ENCODE measurements around the gene ASPG. TPM values are rescaled to one million over a fixed set of nuclear protein-coding genes. Genes with fewer than 3 reads are reported as not detected.

The ASPG gene
- total RNA-seq, 2 experiments from 2014 or later = not detected

DNA sequence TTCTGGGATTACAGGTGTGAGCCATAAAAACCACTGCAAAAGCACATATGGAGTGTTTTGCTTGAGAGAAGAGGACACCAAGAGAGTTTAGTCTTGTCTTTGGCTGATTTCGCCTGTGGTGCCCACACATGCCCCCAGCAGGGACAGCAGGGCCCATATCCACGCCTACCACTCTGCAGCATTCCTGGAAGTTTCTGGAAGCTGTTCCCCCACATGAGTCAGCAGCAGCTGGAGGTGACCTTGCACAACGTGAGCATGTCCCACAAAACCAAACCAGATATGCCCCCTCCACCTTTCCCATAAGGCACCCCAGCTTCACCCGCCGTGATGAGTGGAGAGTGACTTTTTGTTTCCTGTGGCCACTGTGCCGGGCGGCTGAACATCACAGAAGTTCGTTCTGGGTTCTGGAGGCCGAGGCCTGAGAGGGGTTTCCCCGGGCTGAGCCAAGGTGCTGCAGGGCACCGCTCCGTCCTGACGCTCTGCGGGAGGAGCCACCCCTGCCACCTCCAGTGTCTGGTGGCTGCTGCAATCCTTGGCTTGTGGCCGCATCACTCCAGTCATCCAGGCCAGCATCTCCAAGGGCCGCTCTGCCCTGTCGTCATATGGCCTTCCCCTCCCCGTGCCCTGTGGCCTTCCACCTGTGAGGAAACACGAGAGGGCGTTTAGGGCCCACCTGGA lies 4.7 kb downstream of the ASPG start:
- DNase-seq = no peak
- intact Hi-C loops (cut with micrococcal nuclease) = no loop called here
- CTCF ChIA-PET = no interaction called here
- Mint-ChIP-seq H3K9me3 (no peaks in the 10 kb centered on the region), H3K27me3 (ENCODE audit: low read depth) (peaks cover 10% of the 10 kb centered on the region), H3K4me3 (no peak overlapping the region), H3K36me3 (ENCODE audit: low read depth) (no peaks in the 10 kb centered on the region), H3K27ac (no peak overlapping the region), H3K4me1 (ENCODE audit: low read depth) (peaks cover 6% of the 10 kb centered on the region)

- Mint-ChIP-seq H3K4me1 (ENCODE audit: low read depth) (peaks cover 6% of the 10 kb centered on the region), H3K27me3 (ENCODE audit: low read depth) (peaks cover 10% of the 10 kb centered on the region), H3K4me3 (no peak overlapping the region), H3K27ac (no peak overlapping the region), H3K9me3 (no peaks in the 10 kb centered on the region), H3K36me3 (ENCODE audit: low read depth) (no peaks in the 10 kb centered on the region)
- DNase-seq = no peak
- intact Hi-C loops (cut with micrococcal nuclease) = no loop called here
- CTCF ChIA-PET = interaction anchor here (1.4 kb wide), 1 partner anchor 473 kb away, joined by 3 read pairs; no protein-coding TSS in a partner anchor
Observed at GRCh38 chr14:104091061-104091926, 5.8 kb downstream of the ASPG start.

DNA sequence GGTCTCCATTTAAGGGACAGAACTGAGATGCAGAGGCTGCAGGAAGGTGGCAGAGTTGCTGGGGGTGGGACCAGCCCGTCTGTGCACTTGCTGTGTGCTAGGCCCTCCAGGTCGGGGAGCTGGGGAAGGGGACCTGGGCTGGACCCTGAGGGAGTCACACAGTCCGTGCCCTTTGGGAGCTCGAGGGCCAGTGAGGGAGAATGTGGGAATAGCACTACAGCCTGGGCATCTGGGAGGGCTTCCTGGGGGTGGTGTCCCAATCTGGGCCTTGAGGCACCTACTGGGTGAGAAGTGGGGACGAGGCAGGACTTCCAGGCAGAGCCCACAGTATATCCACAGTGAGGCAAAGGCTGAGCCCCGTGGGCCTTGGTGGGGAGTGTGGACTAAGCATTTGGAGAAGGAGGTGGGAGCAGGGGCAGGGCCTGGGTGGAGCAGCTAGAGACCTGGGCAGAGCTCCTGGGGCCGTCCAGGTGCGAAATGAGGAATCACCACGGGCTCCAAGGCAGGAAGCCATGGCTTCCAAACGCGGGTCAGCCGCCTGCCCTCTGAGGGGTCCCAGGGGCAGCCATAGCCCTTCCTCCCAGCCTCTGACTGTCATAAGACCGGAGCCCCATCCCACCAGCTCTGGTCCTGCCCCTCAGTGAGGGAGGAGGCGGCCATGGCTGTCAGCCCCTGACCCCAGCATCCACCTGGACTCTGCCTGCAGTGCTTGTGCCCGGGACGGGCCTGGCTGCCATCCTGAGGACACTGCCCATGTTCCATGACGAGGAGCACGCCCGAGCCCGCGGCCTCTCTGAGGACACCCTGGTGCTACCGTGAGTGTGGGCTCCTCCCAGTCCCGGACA lies 6.6 kb downstream of the ASPG start:
- Mint-ChIP-seq H3K27ac (no peak overlapping the region), H3K36me3 (ENCODE audit: low read depth) (no peaks in the 10 kb centered on the region), H3K4me1 (ENCODE audit: low read depth) (peaks cover 4% of the 10 kb centered on the region), H3K9me3 (no peaks in the 10 kb centered on the region), H3K4me3 (no peak overlapping the region), H3K27me3 (ENCODE audit: low read depth) (peaks cover 5% of the 10 kb centered on the region)
- intact Hi-C loops (cut with micrococcal nuclease) = no loop called here
- no peak for DNase-seq
- CTCF ChIA-PET = interaction anchor here (1.4 to 3.2 kb wide), 3 partner anchors 15 to 472 kb away, joined by 3 to 32 read pairs (median 3); no protein-coding TSS in a partner anchor

- peaks cover 3% of the 10 kb centered on the region for H3K27me3 Mint-ChIP-seq (ENCODE audit: low read depth)
- DNase-seq = no peak
- H3K36me3 Mint-ChIP-seq (ENCODE audit: low read depth) = no peaks in the 10 kb centered on the region
- no peak overlapping the region for H3K27ac Mint-ChIP-seq
- intact Hi-C loops (cut with micrococcal nuclease) = no loop called here
- H3K4me1 Mint-ChIP-seq (ENCODE audit: low read depth) = peaks cover 4% of the 10 kb centered on the region
- CTCF ChIA-PET = interaction anchor here (1.4 to 3.2 kb wide), 3 partner anchors 15 to 65 kb away, joined by 3 to 32 read pairs (median 8); no protein-coding TSS in a partner anchor
- H3K9me3 Mint-ChIP-seq = no peaks in the 10 kb centered on the region
- no peak overlapping the region for H3K4me3 Mint-ChIP-seq
Observed at GRCh38 chr14:104092931-104093365, 7.4 kb downstream of the ASPG start.

DNA sequence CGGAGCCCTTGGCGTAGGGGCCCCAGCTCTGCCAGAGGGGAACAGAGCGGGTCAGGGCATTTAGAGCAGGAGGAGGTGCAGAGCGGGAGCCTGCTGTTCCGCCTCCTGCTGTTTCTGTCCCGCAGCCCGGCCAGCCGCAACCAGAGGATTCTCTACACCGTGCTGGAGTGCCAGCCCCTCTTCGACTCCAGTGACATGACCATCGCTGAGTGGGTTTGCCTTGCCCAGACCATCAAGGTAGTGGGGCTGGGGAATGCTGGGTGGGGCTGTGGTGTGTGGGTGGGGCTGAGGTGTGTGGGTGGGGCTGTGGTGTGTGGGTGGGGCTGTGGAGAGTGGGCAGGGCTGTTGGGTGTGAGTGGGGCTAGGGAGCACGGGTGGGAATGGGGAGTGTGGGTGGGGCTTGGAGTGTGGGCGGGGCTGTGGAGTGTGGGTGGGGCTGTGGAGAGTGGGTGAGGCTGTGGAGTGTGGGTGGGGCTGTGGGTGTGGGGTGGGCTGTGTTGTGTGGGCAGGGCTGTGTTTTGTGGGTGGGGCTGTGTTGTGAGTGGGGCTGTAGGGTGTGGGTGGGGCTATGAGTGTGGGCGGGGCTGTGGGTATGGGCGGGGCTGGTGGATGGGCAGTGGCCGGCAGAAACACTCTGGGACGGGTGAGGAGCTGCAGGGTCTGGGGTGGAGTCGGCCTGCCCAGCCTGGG lies 8.0 kb downstream of the ASPG start:
- intact Hi-C loops (cut with micrococcal nuclease) = loop anchor here (1.0 kb wide), 3 partner anchors 15 to 547 kb away; no protein-coding TSS in a partner anchor

GRCh38 chr14:104094056-104094708 lies 8.7 kb downstream of the ASPG start:
- CTCF ChIA-PET = interaction anchor here (0.8 to 3.2 kb wide), 3 partner anchors 17 to 470 kb away, joined by 3 to 32 read pairs (median 8); no protein-coding TSS in a partner anchor
- Mint-ChIP-seq H3K9me3 (no peaks in the 10 kb centered on the region), H3K4me1 (ENCODE audit: low read depth) (peaks cover 4% of the 10 kb centered on the region), H3K36me3 (ENCODE audit: low read depth) (no peaks in the 10 kb centered on the region), H3K27me3 (ENCODE audit: low read depth) (peaks cover 3% of the 10 kb centered on the region), H3K4me3 (no peak overlapping the region), H3K27ac (no peak overlapping the region)
- intact Hi-C loops (cut with micrococcal nuclease) = loop anchor here (1.0 kb wide), 3 partner anchors 16 to 546 kb away; no protein-coding TSS in a partner anchor
- DNase-seq = no peak

More for the DNA sequence above, 8.0 kb downstream of the ASPG start:
- Mint-ChIP-seq H3K27ac (no peak overlapping the region), H3K27me3 (ENCODE audit: low read depth) (peaks cover 3% of the 10 kb centered on the region), H3K36me3 (ENCODE audit: low read depth) (no peaks in the 10 kb centered on the region), H3K9me3 (no peaks in the 10 kb centered on the region), H3K4me3 (no peak overlapping the region), H3K4me1 (ENCODE audit: low read depth) (peaks cover 4% of the 10 kb centered on the region)
- DNase-seq = no peak
- CTCF ChIA-PET = interaction anchor here (1.4 to 3.2 kb wide), 3 partner anchors 16 to 64 kb away, joined by 3 to 32 read pairs (median 8); no protein-coding TSS in a partner anchor

- no peak overlapping the region for H3K27ac Mint-ChIP-seq
- peaks cover 3% of the 10 kb centered on the region for H3K27me3 Mint-ChIP-seq (ENCODE audit: low read depth)
- H3K4me1 Mint-ChIP-seq (ENCODE audit: low read depth) = peaks cover 4% of the 10 kb centered on the region
- no peaks in the 10 kb centered on the region for H3K9me3 Mint-ChIP-seq
- DNase-seq = peak; percentile 83
- CTCF ChIA-PET = interaction anchor here (0.8 to 3.2 kb wide), 4 partner anchors 17 to 469 kb away, joined by 3 to 32 read pairs (median 8); no protein-coding TSS in a partner anchor
- H3K4me3 Mint-ChIP-seq = no peak overlapping the region
- intact Hi-C loops (cut with micrococcal nuclease) = loop anchor here (1.0 kb wide), 3 partner anchors 17 to 545 kb away; no protein-coding TSS in a partner anchor
- no peaks in the 10 kb centered on the region for H3K36me3 Mint-ChIP-seq (ENCODE audit: low read depth)
Observed at GRCh38 chr14:104094709-104095425, 9.4 kb downstream of the ASPG start.

DNA sequence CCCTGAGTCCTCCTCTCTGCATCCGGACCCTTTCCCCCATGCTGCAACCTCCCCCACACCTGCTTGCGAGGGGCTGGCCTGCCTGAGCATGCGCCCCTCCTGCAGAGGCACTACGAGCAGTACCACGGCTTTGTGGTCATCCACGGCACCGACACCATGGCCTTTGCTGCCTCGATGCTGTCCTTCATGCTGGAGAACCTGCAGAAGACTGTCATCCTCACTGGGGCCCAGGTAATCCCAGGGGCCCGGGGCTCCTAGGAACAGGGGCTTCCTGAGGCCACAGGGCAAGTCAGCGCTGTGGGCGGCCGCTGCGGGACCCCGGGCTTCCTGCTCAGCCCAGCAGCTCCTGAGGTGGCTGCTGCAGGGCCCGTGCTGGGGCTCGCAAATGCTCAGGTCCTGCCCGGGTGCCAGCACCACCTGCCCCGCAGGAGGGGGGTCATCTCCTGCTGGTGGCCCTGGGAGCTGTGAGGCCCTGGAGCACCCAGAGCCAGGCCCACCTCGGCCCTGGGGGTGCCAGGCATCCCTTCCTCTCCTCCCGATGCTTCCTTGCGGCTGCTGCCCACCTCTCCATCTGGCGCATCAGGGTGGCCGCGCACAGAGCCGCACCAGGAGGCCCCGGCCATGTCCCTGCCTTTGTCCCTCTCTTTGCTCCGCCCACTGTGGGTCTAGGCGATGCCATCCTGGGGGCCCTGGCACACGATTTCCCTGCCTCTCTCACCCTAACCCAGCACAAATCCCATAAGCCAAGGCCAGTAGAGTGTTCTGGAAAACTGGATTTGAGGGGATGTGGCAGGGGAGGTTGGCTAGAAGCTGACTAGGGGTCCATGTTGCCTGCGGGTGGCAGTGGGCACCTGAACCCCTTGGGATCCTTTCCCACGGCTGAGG lies 10.2 kb downstream of the ASPG start:
- no peak for DNase-seq
- intact Hi-C loops (cut with micrococcal nuclease) = no loop called here
- Mint-ChIP-seq H3K4me1 (ENCODE audit: low read depth) (peaks cover 4% of the 10 kb centered on the region), H3K4me3 (no peak overlapping the region), H3K27ac (no peak overlapping the region), H3K36me3 (ENCODE audit: low read depth) (no peaks in the 10 kb centered on the region), H3K27me3 (ENCODE audit: low read depth) (peaks cover 3% of the 10 kb centered on the region), H3K9me3 (no peaks in the 10 kb centered on the region)
- CTCF ChIA-PET = interaction anchor here (1.1 to 2.3 kb wide), 3 partner anchors 18 to 468 kb away, joined by 5 to 8 read pairs (median 8); no protein-coding TSS in a partner anchor

GRCh38 chr14:104096318-104096717 lies 10.8 kb downstream of the ASPG start:
- no peak for DNase-seq
- CTCF ChIA-PET = interaction anchor here (1.1 to 2.1 kb wide), 2 partner anchors 19 to 468 kb away, joined by 5 to 8 read pairs; no protein-coding TSS in a partner anchor
- Mint-ChIP-seq H3K27me3 (ENCODE audit: low read depth) (peaks cover 3% of the 10 kb centered on the region), H3K36me3 (ENCODE audit: low read depth) (no peaks in the 10 kb centered on the region), H3K4me1 (ENCODE audit: low read depth) (peaks cover 4% of the 10 kb centered on the region), H3K27ac (no peak overlapping the region), H3K4me3 (no peak overlapping the region), H3K9me3 (no peaks in the 10 kb centered on the region)
- intact Hi-C loops (cut with micrococcal nuclease) = no loop called here

All from activated naive CD4-positive, alpha-beta T cell treated with anti-CD3 and anti-CD28 coated beads for 36 hours (primary cell).